SU-DHL-6 (cell line): ENCODE data around the gene MYBBP1A.
A peak's percentile ranks its signal among the peaks of the same experiment; 100 is the strongest.

Experiments
- H2AFZ ChIP-seq: fragments of 200-600 bp; sonication (generic); 2 replicates; pipeline ENCODE4 v1.6.1; 2014; ENCODE audit warnings: low read depth, mild to moderate bottlenecking, moderate library complexity, mixed read lengths, antibody characterized with exemption, low read length; ENCODE audit not compliant: severe bottlenecking
- H3F3A ChIP-seq: fragments of 200-600 bp; shearing (Covaris generic); 2 replicates; pipeline ENCODE4 v1.6.0; 2016; ENCODE audit warnings: antibody characterized with exemption, mild to moderate bottlenecking; ENCODE audit not compliant: insufficient read depth
- H3K27ac ChIP-seq: fragments of 200-600 bp; sonication (generic); 2 replicates; pipeline ENCODE4 v1.5.1; 2016; ENCODE audit warnings: low read depth, mild to moderate bottlenecking, low read length, moderate library complexity, mixed read lengths
- H3K27me3 ChIP-seq: fragments of 200-600 bp; sonication (generic), shearing (Covaris generic); 2 replicates; pipeline ENCODE4 v1.6.0; 2014; ENCODE audit warnings: mild to moderate bottlenecking, low read length
- H3K36me3 ChIP-seq: fragments of 200-600 bp; sonication (generic); 2 replicates; pipeline ENCODE4 v1.6.1; 2014; ENCODE audit warnings: mild to moderate bottlenecking, low read length, mixed read lengths
- H3K4me2 ChIP-seq: fragments of 300-600, 200-600 bp; shearing (Covaris generic), sonication (generic); 2 replicates; pipeline ENCODE4 v1.6.0; 2014; ENCODE audit warnings: low read length, low read depth, mild to moderate bottlenecking; ENCODE audit not compliant: poor library complexity, severe bottlenecking
- H3K4me3 ChIP-seq: fragments of 200-600 bp; sonication (generic); 2 replicates; pipeline ENCODE4 v1.5.1; 2014; ENCODE audit warnings: antibody characterized with exemption, low read length, mild to moderate bottlenecking, mixed read lengths; ENCODE audit not compliant: insufficient read depth, poor library complexity, severe bottlenecking
- H3K79me2 ChIP-seq: fragments of 200-600 bp; sonication (generic); 2 replicates; pipeline ENCODE4 v1.6.1; 2014; ENCODE audit warnings: mild to moderate bottlenecking, low read length, moderate library complexity; ENCODE audit not compliant: insufficient read depth
- H3K9ac ChIP-seq: fragments of 200-600 bp; sonication (generic); 2 replicates; pipeline ENCODE4 v1.7.0; 2014; ENCODE audit warnings: mild to moderate bottlenecking, low read length
- H3K9me2 ChIP-seq: fragments of 200-600 bp; sonication (generic); replicated peaks from 2 replicates; pipeline ENCODE4 v1.6.1; 2014; ENCODE audit warnings: low read length; ENCODE audit not compliant: insufficient read depth
- H3K9me3 ChIP-seq: fragments of 200-600 bp; sonication (generic); 2 replicates; pipeline ENCODE4 v1.6.1; 2014; ENCODE audit warnings: low read length, mixed read lengths; ENCODE audit not compliant: insufficient read depth
- H4K20me1 ChIP-seq: fragments of 200-600 bp; sonication (generic); 2 replicates; pipeline ENCODE4 v1.6.1; 2014; ENCODE audit warnings: low read depth, mild to moderate bottlenecking, antibody characterized with exemption, low read length, moderate library complexity, mixed read lengths
- EZH2phosphoT487 ChIP-seq: fragments of 200-600 bp; sonication (generic), shearing (Covaris generic); conservative IDR thresholded peaks from 2 replicates; pipeline ENCODE4 v1.6.1; 2018; ENCODE audit warnings: mild to moderate bottlenecking, antibody characterized with exemption, low read length, moderate library complexity, mixed read lengths
- TF ChIP-seq, protein P1 (sequence below): fragments of 200-600 bp; sonication (generic); IDR thresholded peaks from one replicate; pipeline ENCODE4 v1.5.1; 2017; ENCODE audit warnings: antibody characterized with exemption, mild to moderate bottlenecking, low read length, moderate library complexity; ENCODE audit not compliant: insufficient read depth, poor library complexity, severe bottlenecking

Gene MYBBP1A

DNA sequence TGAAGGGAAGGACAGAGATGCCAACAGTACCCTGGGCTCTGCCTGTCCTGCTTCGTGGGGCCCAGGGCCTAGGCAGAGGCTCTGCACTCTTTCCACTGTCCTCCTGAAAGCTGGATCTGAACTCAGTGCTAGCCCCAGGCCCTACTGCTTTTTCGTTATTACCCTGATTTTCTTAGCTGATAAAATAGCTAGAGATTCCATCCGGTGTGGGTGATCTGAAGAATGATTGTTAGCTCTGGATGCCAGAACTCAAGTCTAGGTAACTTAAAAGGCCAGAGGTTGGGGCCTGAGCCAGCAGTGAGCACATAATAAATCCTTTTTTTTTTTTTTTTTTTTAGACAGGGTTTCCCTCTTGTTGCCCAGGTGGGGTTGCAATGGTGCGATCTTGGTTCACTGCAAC, 1.8 kb upstream of the MYBBP1A start:
- Histone ChIP-seq H3K27ac (no peak overlapping the region), H3K79me2 (peaks cover 22% of the 10 kb centered on the region), H3K27me3 (no peaks in the 10 kb centered on the region), H3K36me3 (no peaks in the 10 kb centered on the region), H2AFZ (no peak overlapping the region), H3K9ac (no peak overlapping the region), H3K9me2 (no peaks in the 10 kb centered on the region), H3K4me3 (no peak overlapping the region), H4K20me1 (no peaks in the 10 kb centered on the region), H3K4me2 (no peak overlapping the region), H3K9me3 (no peaks in the 10 kb centered on the region), H3F3A (no peaks in the 10 kb centered on the region)
- no peak for TF ChIP-seq EZH2phosphoT487
- TF ChIP-seq, protein P1, sequence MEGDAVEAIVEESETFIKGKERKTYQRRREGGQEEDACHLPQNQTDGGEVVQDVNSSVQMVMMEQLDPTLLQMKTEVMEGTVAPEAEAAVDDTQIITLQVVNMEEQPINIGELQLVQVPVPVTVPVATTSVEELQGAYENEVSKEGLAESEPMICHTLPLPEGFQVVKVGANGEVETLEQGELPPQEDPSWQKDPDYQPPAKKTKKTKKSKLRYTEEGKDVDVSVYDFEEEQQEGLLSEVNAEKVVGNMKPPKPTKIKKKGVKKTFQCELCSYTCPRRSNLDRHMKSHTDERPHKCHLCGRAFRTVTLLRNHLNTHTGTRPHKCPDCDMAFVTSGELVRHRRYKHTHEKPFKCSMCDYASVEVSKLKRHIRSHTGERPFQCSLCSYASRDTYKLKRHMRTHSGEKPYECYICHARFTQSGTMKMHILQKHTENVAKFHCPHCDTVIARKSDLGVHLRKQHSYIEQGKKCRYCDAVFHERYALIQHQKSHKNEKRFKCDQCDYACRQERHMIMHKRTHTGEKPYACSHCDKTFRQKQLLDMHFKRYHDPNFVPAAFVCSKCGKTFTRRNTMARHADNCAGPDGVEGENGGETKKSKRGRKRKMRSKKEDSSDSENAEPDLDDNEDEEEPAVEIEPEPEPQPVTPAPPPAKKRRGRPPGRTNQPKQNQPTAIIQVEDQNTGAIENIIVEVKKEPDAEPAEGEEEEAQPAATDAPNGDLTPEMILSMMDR: no peak

DNA sequence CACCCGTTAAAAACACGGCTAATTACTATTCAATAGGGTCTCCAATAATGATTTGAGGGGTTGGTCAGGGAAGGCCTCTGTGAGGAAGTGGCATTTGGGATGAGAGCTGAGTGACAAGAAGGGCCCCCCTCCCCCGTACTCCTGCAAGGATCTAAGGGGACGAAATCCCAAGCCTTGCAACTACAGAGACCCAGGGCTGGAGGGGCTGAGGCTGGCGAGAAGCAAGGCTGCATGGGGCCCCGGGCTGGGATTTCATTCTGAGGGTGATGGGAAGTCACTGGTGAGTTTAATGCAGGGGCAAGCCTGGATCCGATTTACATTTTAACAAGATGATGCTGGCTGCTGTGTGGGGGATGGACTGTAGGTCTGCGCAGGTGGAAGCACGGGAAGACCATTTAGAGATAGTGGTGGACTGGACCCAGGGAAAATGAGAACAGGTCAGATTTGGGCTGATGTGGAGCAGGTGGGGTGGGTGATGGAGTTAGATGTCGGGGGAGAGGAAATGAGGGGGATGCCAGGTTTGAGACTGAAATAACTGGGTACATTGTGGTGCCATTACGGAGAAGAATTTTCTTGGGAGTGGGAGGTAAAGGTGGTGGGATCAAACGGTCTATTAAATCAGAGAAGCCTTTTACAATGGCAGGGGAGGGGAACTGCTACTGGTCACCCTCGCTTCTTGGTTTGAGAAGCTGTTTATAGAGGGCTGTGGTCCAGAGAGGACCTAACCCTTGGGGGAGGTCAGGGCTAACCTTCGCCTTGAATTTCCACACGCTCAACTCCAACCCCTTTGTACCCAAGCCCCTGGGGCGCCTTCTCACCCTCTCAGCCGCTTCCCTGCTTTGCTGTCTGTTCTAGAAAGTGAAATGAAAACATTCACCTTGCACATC, 932 bp upstream of the MYBBP1A start:
- Histone ChIP-seq H3K36me3 (no peaks in the 10 kb centered on the region), H3K27ac (no peak overlapping the region), H3K4me2 (peak overlapping the region; percentile 93), H3K9me3 (no peaks in the 10 kb centered on the region), H3F3A (no peaks in the 10 kb centered on the region), H3K79me2 (peaks cover 22% of the 10 kb centered on the region), H4K20me1 (no peaks in the 10 kb centered on the region), H3K4me3 (peak overlapping the region; percentile 87), H3K9me2 (no peaks in the 10 kb centered on the region), H3K9ac (peak overlapping the region; percentile 77), H3K27me3 (no peaks in the 10 kb centered on the region), H2AFZ (peak overlapping the region; percentile 91)
- no peak for TF ChIP-seq EZH2phosphoT487
- TF ChIP-seq, protein P1: no peak

DNA sequence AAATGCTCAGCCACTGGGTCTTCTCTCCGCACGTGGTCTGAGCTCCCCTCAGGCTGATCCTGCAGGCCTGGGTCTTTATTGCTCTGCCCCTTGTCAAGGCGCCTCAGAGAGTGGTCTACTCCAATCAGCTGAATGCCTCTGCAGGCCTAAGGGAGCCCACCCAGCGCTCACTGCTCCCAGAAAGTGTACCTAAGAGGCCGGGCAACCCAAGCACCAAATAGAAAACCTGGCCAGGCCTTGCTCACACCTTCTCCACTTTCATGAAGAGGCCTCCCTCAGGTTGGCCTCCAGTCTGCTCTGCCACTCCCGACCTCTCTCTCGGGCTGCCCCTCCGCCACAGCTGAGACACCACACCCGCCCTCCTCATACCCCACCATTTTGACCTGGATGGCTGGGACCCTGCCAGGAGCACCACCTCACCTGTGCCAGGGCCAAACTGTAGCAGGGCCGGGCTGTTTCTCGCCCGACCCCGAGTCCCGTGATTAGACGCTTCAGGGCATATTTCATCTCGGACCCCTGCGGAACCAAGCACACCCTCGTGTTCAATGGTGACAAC, 665 bp downstream of the MYBBP1A start:
- Histone ChIP-seq H3F3A (no peaks in the 10 kb centered on the region), H4K20me1 (no peaks in the 10 kb centered on the region), H3K79me2 (peaks cover 22% of the 10 kb centered on the region), H3K4me2 (peak overlapping the region; percentile 93), H3K9me2 (no peaks in the 10 kb centered on the region), H3K27me3 (no peaks in the 10 kb centered on the region), H3K27ac (peak overlapping the region; percentile 23; the same call in 1 of the 2 replicates), H3K36me3 (no peaks in the 10 kb centered on the region), H3K9ac (peak overlapping the region; percentile 77), H2AFZ (peak overlapping the region; percentile 15), H3K9me3 (no peaks in the 10 kb centered on the region), H3K4me3 (peak overlapping the region; percentile 87)
- TF ChIP-seq, protein P1: no peak
- TF ChIP-seq EZH2phosphoT487: no peak
